Osteocyte (in vitro differentiated cells): ENCODE results near the gene BCL7A. TPM values are rescaled to one million over a fixed set of nuclear protein-coding genes. Genes with fewer than 3 reads are reported as not detected.

Experiments
- DNase-seq: peaks from one replicate; pipeline ENCODE4 v3.0.0; 2021; ENCODE audit warnings: mixed read lengths; ENCODE audit not compliant: unreplicated experiment; ENCODE audit errors: extremely low spot score
- H3K27ac Mint-ChIP-seq: one replicate; pipeline ENCODE4 v1.8.0; 2021; ENCODE audit warnings: mild to moderate bottlenecking, mixed read lengths; ENCODE audit not compliant: unreplicated experiment
- H3K27me3 Mint-ChIP-seq: one replicate; pipeline ENCODE4 v1.8.0; 2021; ENCODE audit warnings: mixed read lengths; ENCODE audit not compliant: unreplicated experiment
- H3K36me3 Mint-ChIP-seq: one replicate; pipeline ENCODE4 v1.8.0; 2021; ENCODE audit warnings: mixed read lengths; ENCODE audit not compliant: unreplicated experiment
- H3K4me1 Mint-ChIP-seq: one replicate; pipeline ENCODE4 v1.8.0; 2021; ENCODE audit warnings: mixed read lengths; ENCODE audit not compliant: unreplicated experiment
- H3K4me3 Mint-ChIP-seq: one replicate; pipeline ENCODE4 v1.8.0; 2021; ENCODE audit warnings: mild to moderate bottlenecking, moderate library complexity, mixed read lengths; ENCODE audit not compliant: unreplicated experiment
- H3K9me3 Mint-ChIP-seq: one replicate; pipeline ENCODE4 v1.8.0; 2021; ENCODE audit warnings: mixed read lengths; ENCODE audit not compliant: unreplicated experiment
- CTCF ChIP-seq: fragments of 200-600 bp; sonication (generic); IDR thresholded peaks from 2 replicates; pipeline ENCODE4 v1.5.0; 2021; ENCODE audit warnings: antibody characterized with exemption, mild to moderate bottlenecking, moderate library complexity
- total RNA-seq: library from RNA; stranded (reverse); gene quantifications from 2 replicates; pipeline ENCODE4 v1.2.1, GENCODE V29; 2021

BCL7A gene
- total RNA-seq, 1 donor from 2014 or later, result 10.0 TPM

- Mint-ChIP-seq H3K9me3 (no peaks in the 10 kb centered on the region), H3K27me3 (no peaks in the 10 kb centered on the region), H3K4me3 (no peak overlapping the region), H3K4me1 (peaks cover 6% of the 10 kb centered on the region), H3K27ac (no peak overlapping the region), H3K36me3 (no peaks in the 10 kb centered on the region)
- no peak for TF ChIP-seq CTCF
- DNase-seq, result no peak
Observed at GRCh38 chr12:122006186-122006926, 15.3 kb upstream of the BCL7A start.

- H3K4me1 Mint-ChIP-seq, result no peaks in the 10 kb centered on the region
- no peak for TF ChIP-seq CTCF
Observed at GRCh38 chr12:122009741-122010140, 11.9 kb upstream of the BCL7A start.

GRCh38 chr12:122012184-122012583, 9.5 kb upstream of the BCL7A start:
- H3K36me3 Mint-ChIP-seq, result no peaks in the 10 kb centered on the region
- no peaks in the 10 kb centered on the region for H3K27me3 Mint-ChIP-seq
- peaks cover 4% of the 10 kb centered on the region for H3K9me3 Mint-ChIP-seq
- H3K4me1 Mint-ChIP-seq, result no peaks in the 10 kb centered on the region
- no peak for TF ChIP-seq CTCF
- H3K27ac Mint-ChIP-seq, result no peak overlapping the region
- no peak overlapping the region for H3K4me3 Mint-ChIP-seq
- no peak for DNase-seq

More at GRCh38 chr12:122009741-122010140, 11.9 kb upstream of the BCL7A start:
- Mint-ChIP-seq H3K27ac (no peak overlapping the region), H3K36me3 (no peaks in the 10 kb centered on the region), H3K9me3 (peaks cover 4% of the 10 kb centered on the region), H3K27me3 (no peaks in the 10 kb centered on the region), H3K4me3 (no peak overlapping the region)
- no peak for DNase-seq

GRCh38 chr12:122013136-122013535, 8.5 kb upstream of the BCL7A start:
- Mint-ChIP-seq H3K36me3 (no peaks in the 10 kb centered on the region), H3K4me3 (no peak overlapping the region), H3K9me3 (peaks cover 4% of the 10 kb centered on the region), H3K4me1 (no peaks in the 10 kb centered on the region), H3K27me3 (no peaks in the 10 kb centered on the region), H3K27ac (no peak overlapping the region)
- no peak for DNase-seq
- TF ChIP-seq CTCF, result no peak

GRCh38 chr12:122013791-122014590, 7.7 kb upstream of the BCL7A start:
- Mint-ChIP-seq H3K36me3 (no peaks in the 10 kb centered on the region), H3K27me3 (no peaks in the 10 kb centered on the region), H3K4me3 (no peak overlapping the region), H3K4me1 (no peaks in the 10 kb centered on the region), H3K27ac (no peak overlapping the region), H3K9me3 (peaks cover 4% of the 10 kb centered on the region)
- DNase-seq, result no peak
- TF ChIP-seq CTCF, result no peak
